GM19324 (cell line): ENCODE measurements around the gene NEURL1B.
A peak's percentile ranks its signal among the peaks of the same experiment; 100 is the strongest.

Source experiments
- ATAC-seq: cut with Tn5 transposase; IDR thresholded peaks from one replicate; pipeline ENCODE4 v1.9.1; 2021; ENCODE audit warnings: mild to moderate bottlenecking, moderate library complexity; ENCODE audit not compliant: unreplicated experiment, low FRiP score

NEURL1B gene

DNA sequence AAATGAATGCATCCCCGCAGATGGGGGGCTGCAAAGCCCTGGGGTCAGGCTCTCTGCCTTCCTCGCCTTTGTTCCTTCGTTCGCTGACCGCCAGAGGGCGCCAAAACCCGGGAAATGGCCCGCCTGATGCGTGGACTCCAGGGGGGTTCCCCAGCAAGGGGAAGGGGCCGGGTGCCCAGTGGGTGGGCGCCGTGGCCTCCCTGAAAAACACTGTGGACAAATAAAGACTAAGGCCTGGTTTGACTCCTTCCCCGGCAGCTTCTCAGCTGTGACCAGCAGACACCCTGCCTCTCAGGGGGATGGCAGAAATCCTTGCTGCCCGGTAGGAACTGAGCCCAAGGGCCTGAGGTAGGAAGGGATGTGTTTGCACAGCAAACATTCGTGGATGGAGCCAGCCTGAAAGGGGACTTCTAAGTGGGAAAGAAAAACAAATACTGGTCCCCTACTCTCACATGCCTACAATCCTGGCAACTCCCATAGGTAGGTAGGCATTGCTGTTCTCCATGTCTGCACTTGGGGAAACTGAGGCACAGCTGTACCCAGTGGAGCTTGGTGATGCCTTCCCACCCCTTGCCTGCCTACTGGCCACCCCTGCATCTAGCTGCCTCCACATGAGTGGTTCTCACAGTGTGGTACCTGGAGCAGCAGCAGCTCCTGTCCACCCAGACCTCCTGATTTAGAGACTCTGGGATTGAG lies 72.2 kb downstream of the NEURL1B start:
- no peak for ATAC-seq

DNA sequence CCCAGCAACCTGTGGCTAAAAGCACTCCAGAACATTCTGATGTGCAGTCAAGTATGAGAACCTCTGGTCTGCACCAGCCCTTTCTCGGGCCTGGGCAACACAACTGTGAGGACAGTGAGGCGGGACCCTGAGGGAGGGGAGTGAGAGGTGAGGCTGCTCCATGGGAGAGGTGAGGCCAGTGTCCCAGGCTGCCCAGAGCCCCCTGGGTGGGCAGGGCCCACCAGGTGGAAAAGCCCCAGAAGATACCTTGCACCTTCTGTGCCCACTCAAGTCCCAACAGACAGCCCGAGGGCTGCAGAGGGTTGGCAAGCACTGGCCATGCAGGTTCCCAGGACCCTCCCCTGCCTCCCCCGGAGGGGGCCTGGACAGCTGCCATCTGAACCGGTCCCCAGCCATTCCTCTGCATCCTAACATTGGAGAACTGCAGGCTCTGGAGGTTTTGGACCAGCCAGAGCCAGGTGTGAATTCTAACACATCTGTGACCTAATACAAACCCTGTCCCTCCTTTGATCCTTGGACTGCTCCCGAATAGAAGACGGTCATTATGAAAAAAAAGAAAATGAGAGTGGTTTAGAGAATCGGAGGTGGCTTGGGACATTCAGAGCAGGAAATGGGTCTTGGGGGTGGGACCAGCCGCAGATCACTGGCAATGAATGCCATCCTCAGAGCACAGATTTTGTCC lies 72.9 kb downstream of the NEURL1B start:
- no peak for ATAC-seq

DNA sequence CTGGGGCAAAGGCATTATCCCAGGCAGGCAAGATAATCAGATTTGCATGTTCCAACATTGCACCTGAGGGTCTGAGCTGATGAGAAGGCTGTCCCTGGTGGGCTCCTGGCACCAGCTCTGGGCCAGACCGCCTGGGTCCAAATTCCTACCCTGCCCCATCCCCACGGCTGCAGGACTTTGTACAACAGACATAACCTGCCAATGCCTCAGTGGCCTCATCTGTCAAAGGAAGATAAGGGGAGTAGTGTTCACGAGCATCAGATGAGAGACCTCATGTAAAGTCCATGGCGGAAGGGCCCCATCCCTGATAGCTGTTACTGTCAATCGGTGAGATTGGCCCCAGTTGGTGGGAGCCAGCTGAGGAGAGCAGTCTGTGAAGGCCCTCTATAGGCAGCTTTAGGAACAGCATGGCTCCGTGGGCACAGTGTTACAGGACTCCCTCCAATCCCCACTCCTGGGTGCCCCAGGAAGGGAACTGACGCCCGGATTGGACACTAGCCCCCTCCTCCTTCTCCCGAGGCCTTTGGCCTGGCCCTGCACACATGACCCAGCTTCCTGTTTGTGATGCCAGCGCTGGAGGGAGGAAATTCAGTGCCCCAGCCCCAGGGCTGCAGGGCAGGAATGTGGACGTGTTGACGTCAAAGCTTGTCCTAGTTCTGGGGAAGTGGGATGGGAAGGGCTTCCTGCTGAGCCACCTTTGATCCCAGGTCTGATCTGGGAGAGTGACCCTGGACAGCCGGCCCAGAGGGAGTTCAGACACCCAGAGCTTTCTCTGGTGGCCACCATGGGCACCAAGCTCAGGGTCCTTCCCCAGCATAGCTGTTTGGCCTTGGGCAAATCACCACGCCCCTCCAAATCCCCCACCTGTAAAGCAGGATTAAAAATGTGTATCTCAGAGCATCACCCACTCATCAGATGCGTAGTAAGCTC lies 73.7 kb downstream of the NEURL1B start:
- ATAC-seq: peak; percentile 51

- no peak for ATAC-seq
Observed at GRCh38 chr5:172715421-172715780, 74.3 kb downstream of the NEURL1B start.

- no peak for ATAC-seq
Observed at GRCh38 chr5:172715931-172716682, 75.0 kb downstream of the NEURL1B start.

DNA sequence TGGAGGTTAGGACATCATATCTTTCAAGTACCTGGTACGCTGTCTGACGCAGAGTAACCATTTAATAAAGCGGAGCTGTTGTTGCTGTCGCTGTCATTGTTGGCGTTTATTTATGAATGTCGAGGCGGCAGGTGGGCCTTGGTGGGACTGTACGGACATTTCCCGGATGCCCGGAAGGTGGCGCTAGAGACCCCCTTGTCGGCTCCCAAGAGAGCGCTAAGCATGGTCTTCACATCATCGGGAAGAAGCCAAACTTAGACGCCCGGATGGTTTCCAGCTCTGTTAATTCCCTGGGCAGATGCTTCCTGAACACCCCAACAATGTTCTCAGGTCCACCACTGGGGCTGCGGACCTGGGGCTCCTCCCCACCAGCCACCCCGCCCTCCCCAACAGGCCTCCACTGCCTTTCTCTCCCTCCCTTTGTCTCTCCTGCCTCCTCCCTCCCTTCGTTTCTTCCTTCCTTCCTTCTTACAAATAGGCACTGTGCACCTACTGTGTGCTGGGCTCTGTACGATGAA lies 75.8 kb downstream of the NEURL1B start:
- ATAC-seq: no peak

GRCh38 chr5:172717481-172718195 lies 76.6 kb downstream of the NEURL1B start:
- ATAC-seq: no peak

DNA sequence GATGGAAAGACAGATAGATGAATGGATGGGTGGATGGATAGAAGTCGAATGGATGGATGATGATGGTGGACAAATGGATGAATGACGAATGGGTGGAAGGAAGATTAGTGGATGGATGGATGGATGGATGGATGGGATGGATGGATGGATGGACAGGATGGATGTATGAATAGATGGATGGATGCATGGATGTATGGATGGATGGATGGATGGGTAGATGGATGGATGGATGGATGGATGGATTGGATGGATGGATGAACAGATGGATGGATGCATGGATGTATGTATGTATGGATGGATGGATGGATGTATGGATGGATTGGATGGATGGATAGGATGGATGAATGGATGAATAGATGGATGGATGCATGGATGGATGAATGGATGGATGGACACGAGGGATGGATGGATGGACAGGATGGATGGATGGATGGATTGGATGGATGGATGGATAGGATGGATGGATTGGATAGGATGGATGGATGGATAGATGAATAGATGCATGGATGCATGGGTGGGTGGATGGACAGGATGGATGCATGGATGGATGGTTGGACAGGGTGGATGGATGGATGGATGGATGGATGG lies 77.6 kb downstream of the NEURL1B start:
- no peak for ATAC-seq

GRCh38 chr5:172719211-172719610 lies 78.1 kb downstream of the NEURL1B start:
- ATAC-seq: no peak

DNA sequence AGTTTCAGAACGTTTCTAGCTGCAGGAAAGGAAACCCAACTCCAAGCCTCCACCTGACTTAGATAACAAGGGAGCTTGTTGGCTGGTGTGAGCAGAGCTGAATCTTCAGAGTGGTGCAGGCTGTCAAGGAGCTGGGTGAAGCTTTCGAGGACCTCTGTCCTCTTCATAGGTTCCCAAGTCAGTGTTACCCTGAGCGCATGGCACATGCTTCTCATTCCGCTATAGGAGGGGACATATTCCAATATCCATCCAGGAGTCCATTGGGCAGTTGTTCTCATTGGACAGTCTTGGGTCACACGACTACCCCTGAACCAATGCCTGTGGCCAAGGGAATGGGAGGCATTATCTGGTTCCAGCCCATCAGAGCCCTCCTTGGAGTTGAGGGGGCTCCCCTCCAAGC lies 79.6 kb downstream of the NEURL1B start:
- no peak for ATAC-seq

DNA sequence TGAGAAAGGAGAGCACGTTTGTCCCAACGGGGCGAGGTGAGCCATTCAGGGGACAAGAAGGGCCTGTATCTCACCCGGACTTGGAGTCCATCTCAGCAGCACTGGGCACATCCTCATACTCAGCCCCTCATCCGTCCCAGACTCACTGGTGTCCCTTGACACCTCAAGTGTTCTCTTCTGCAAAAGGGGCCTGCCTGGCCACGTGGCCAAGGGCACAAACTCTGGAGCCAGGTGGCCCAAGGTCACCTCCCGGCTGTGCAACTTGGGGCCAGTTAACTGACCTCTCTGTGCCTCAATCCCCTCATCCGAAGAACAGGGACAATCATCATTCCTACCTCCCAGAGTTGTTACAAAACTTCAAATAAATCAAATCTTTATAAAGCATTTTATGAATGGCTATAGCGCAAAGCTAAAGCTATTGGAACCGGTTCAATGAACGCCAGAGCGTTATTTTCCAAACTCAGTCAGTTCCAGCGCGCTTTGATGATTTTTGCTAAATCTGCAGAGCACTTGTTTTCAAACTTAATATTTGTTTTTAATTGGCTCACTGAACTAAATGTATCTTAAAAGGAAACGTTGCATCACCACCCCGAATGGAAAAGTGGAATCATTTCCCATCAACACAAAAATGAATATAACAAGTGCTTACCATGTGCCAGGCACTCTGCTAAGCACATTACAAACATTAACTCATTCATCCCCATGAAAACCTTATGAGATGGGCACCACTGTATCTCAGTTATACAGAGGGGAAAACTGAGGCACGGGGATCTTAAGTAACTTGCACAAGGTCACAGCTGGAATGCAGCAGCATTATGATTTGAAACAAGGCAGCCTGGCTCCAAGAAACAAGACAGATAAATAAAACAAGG lies 80.6 kb downstream of the NEURL1B start:
- ATAC-seq: no peak

DNA sequence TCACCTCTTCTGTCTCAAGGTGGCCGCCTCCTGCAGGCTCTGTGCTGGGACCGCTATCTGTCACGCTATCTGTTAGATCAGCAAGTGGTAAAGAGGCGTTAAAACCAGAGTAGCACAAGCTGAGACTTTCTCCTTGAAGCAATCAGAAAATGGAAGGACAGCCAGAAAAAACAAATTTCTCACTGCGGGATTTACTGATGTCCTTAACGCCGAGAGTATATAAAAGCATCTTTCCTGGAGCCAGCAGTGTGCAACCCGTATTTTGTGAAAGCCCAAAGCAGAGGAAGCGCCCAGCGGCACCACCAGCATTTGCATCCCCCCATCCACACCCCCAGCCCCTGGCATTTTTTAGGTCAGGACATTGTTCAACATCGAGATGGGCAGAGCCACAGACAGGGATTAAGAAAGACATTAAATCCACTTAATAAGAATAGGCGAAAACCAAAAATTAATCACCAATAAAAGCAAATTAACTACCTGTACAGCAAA lies 81.3 kb downstream of the NEURL1B start:
- ATAC-seq: no peak

DNA sequence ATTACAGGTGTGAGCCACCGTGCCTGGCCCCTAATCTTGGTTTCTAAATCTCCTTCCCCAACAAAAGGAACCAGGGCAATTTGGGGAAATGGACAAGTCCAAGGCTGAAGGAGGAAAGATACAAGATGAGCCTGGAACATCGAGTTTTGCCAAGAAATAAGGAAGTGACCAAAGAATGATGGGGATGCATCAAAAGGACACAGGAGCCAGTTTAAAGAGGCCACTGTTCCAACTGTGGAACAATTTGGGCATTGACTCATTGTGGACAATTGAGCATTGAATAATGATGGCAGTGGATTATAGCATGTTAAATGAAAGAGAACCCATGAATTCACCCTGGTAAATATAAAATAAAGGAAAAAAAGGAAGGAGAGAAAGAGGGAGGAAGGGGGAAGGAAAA lies 82.4 kb downstream of the NEURL1B start:
- ATAC-seq: no peak

DNA sequence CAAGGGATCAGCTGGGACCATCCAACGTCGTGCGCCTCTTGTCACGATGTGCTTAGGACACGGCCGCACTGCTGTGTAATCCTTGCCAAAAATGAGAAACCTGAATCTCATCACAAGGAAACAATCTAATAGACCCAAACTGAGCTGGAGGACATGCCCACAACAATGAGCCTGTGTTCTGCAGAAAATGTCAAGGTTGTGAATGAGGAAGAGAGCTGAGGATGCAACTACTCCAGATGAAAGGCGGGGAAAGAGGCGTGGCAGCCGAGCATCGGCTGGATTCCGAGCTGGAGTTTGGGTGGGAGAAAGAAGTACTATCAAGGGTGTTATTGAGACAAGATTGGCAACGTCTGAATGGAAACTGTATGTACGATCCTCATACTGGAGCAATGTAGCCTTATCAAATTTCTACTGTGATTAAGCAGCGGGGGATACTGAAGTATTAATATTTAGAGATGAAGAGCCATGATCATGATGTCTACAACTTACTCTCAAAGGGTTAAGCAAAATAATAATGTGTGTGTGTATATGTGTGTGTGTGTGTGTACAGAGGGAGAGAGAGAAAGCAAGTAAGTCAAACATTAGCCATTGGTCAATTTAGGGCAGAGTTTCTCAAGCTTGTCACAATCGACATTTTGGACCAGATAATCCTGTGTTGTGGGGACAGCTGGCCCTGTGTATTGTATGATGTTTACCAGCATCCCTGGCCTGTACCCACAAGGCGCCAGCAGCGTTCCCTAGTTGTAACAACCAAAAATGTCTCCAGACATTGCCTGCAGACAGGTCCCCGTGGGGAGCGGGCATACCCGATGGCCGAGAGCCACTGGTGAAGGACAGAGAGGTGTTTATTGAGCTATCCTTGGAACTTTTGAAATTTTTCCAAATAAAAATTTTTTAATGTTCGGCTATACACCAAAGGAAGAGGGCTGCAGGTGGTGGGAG lies 83.5 kb downstream of the NEURL1B start:
- ATAC-seq: no peak

DNA sequence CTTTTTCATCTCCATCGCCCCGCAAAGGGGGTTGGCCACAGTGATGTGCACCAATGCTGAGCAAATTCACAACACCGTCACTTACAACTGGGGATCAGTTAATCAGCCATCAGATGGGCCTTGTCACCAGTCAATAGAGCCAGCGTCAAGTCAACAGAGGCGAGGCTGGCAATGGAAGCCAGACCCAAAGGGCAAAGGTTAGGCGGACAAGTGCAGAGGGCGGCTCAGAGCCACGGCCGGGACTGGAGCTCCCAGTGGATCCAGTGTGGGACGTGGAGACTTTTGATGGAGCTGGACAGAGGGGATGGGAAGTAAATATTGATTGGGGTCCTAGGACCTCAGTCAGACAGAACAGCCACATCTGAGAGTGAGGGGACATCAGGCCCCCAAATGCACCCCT lies 84.2 kb downstream of the NEURL1B start:
- no peak for ATAC-seq

GRCh38 chr5:172725785-172726184 lies 84.7 kb downstream of the NEURL1B start:
- ATAC-seq: no peak

- ATAC-seq: no peak
Observed at GRCh38 chr5:172726966-172727365, 85.9 kb downstream of the NEURL1B start.
